GM19328 (cell line): Measurements from ENCODE around the gene KDM5A.
"Not testable (repeated sequence)": the region's sequence is repeated elsewhere in the genome, so short reads cannot be mapped to it uniquely, and the experiment has no call there.

Source experiments
- ATAC-seq: cut with Tn5 transposase; IDR thresholded peaks from one replicate; pipeline ENCODE4 v1.9.1; 2021; ENCODE audit warnings: mild to moderate bottlenecking, moderate library complexity; ENCODE audit not compliant: unreplicated experiment

KDM5A gene

GRCh38 chr12:334125-334524, 55.0 kb downstream of the KDM5A start:
- no peak for ATAC-seq

GRCh38 chr12:332581-333205, 56.4 kb downstream of the KDM5A start:
- ATAC-seq, result no peak

GRCh38 chr12:331287-331686, 57.8 kb downstream of the KDM5A start:
- no peak for ATAC-seq

GRCh38 chr12:325906-326305, 63.2 kb downstream of the KDM5A start:
- ATAC-seq, result no peak

GRCh38 chr12:323507-323906, 65.6 kb downstream of the KDM5A start:
- no peak for ATAC-seq

GRCh38 chr12:321606-322326, 67.4 kb downstream of the KDM5A start:
- no peak for ATAC-seq

GRCh38 chr12:318759-319515, 70.2 kb downstream of the KDM5A start:
- ATAC-seq, result no peak

GRCh38 chr12:308511-308910, 80.6 kb downstream of the KDM5A start:
- no peak for ATAC-seq

GRCh38 chr12:307406-307805, 81.7 kb downstream of the KDM5A start:
- ATAC-seq, result no peak

- no peak for ATAC-seq
These were observed 84.3 kb downstream of the KDM5A start for GRCh38 chr12:304805-305204.

- ATAC-seq, result not testable (repeated sequence)
These were observed 86.4 kb downstream of the KDM5A start for GRCh38 chr12:302766-303165.

GRCh38 chr12:300166-300565, 89.0 kb downstream of the KDM5A start:
- not testable (repeated sequence) for ATAC-seq

- not testable (repeated sequence) for ATAC-seq
These were observed 89.6 kb downstream of the KDM5A start for GRCh38 chr12:299511-299910.

GRCh38 chr12:298059-298458, 91.1 kb downstream of the KDM5A start:
- ATAC-seq, result not testable (repeated sequence)

GRCh38 chr12:295132-295531, 94.0 kb downstream of the KDM5A start:
- ATAC-seq, result no peak

- no peak for ATAC-seq
These were observed 95.9 kb downstream of the KDM5A start for GRCh38 chr12:293199-293598.

- no peak for ATAC-seq
These were observed 96.9 kb downstream of the KDM5A start for GRCh38 chr12:292186-292585.

- ATAC-seq, result no peak
These were observed 97.9 kb downstream of the KDM5A start for GRCh38 chr12:291153-291723.

- no peak for ATAC-seq
These were observed 100.4 kb downstream of the KDM5A start for GRCh38 chr12:288687-289086.

GRCh38 chr12:286531-287300, 102.4 kb downstream of the KDM5A start:
- no peak for ATAC-seq

GRCh38 chr12:278046-278445, 111.1 kb downstream of the KDM5A start:
- no peak for ATAC-seq
